Transverse colon (tissue), 4 donors: ENCODE data around the gene SLC7A1.

Experiments
- EP300 ChIP-seq: sonication (generic); formaldehyde crosslinking; IDR thresholded peaks from one replicate; pipeline ENCODE4 v1.6.1; 2017; ENCODE audit warnings: antibody characterized with exemption, low read depth
- POLR2A ChIP-seq: fragments of 450-650 bp; IDR thresholded peaks from one replicate; pipeline ENCODE4 v1.6.1; 2016; ENCODE audit warnings: antibody characterized with exemption, mild to moderate bottlenecking, moderate library complexity
- POLR2AphosphoS5 ChIP-seq, 3 donors: sonication (generic); formaldehyde crosslinking; IDR thresholded peaks; one replicate each; pipeline ENCODE4 v1.6.1; 2016; ENCODE audit warnings: antibody characterized with exemption in 3 of 3
- TF ChIP-seq, protein P1 (sequence below), 5 experiments: fragments of 200-600 bp in 3 of 5; fragments of 450-650 bp in 2 of 5; sonication (generic) in 3 of 5; IDR thresholded peaks; 1 replicate in 2 of 5; 2 replicates in 3 of 5; pipeline ENCODE4 v1.5.1; 2016 to 2017; ENCODE audit warnings: antibody characterized with exemption in 5 of 5, inconsistent platforms in 3 of 5, mild to moderate bottlenecking in 2 of 5, moderate library complexity in 1 of 5

DNA sequence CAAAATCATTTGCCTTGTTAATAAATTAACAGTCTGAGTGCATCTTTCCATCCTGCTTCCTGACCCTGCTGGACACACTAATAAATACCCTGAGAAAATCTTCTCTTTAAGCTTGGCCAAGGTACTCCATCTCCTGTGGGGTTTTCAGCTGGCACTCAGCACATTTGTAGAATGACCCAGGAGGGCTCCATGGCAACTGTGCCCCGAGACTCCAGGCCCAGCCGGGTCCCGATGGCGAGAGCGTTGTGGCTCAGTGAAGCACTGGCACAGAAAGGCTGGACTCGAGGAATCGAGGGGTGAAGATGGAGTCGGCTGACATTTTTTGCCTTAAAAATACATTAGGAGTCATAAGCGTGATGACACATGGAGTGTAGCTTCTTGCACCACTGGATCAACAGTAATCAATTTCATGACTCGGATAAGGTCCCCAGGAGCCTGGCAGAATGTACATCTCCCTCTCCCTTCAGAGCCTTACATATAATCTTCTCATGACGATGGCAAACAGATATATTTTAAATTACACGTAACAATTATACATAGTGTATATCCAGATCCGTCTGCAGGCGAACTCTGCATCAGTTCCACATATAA lies 85.4 kb downstream of the SLC7A1 start:
- TF ChIP-seq, protein P1, sequence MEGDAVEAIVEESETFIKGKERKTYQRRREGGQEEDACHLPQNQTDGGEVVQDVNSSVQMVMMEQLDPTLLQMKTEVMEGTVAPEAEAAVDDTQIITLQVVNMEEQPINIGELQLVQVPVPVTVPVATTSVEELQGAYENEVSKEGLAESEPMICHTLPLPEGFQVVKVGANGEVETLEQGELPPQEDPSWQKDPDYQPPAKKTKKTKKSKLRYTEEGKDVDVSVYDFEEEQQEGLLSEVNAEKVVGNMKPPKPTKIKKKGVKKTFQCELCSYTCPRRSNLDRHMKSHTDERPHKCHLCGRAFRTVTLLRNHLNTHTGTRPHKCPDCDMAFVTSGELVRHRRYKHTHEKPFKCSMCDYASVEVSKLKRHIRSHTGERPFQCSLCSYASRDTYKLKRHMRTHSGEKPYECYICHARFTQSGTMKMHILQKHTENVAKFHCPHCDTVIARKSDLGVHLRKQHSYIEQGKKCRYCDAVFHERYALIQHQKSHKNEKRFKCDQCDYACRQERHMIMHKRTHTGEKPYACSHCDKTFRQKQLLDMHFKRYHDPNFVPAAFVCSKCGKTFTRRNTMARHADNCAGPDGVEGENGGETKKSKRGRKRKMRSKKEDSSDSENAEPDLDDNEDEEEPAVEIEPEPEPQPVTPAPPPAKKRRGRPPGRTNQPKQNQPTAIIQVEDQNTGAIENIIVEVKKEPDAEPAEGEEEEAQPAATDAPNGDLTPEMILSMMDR (IDR thresholded peaks at IDR 0.05), result no peak
- no peak for TF ChIP-seq POLR2AphosphoS5 (IDR thresholded peaks at IDR 0.05)
- TF ChIP-seq POLR2A, result no peak
- TF ChIP-seq EP300, result no peak
